Lung microvascular endothelial cell (primary cell): ENCODE data around the gene PCOLCE2. TPM values are rescaled to one million over a fixed set of nuclear protein-coding genes. Genes with fewer than 3 reads are reported as not detected.
"Not testable (repeated sequence)": the region's sequence is repeated elsewhere in the genome, so short reads cannot be mapped to it uniquely, and the experiment has no call there.

ENCODE experiments used
- DNase-seq, 2 donors: peaks; one replicate each; pipeline versions ENCODE4 v3.0.0 to v3.0.0-alpha.2; 2010; ENCODE audit warnings: low read depth in 2 of 2
- total RNA-seq: library from RNA; depleted of rRNA; stranded (reverse); fragments of >200 nt; gene quantifications from 2 replicates; pipeline ENCODE4 v1.2.1, GENCODE V29; 2014

The PCOLCE2 gene
- total RNA-seq, 1 donor from 2014 or later, result not detected

GRCh38 chr3:142902356-142902755 is 13.5 kb upstream of the PCOLCE2 start:
- DNase-seq, result no peak

DNA sequence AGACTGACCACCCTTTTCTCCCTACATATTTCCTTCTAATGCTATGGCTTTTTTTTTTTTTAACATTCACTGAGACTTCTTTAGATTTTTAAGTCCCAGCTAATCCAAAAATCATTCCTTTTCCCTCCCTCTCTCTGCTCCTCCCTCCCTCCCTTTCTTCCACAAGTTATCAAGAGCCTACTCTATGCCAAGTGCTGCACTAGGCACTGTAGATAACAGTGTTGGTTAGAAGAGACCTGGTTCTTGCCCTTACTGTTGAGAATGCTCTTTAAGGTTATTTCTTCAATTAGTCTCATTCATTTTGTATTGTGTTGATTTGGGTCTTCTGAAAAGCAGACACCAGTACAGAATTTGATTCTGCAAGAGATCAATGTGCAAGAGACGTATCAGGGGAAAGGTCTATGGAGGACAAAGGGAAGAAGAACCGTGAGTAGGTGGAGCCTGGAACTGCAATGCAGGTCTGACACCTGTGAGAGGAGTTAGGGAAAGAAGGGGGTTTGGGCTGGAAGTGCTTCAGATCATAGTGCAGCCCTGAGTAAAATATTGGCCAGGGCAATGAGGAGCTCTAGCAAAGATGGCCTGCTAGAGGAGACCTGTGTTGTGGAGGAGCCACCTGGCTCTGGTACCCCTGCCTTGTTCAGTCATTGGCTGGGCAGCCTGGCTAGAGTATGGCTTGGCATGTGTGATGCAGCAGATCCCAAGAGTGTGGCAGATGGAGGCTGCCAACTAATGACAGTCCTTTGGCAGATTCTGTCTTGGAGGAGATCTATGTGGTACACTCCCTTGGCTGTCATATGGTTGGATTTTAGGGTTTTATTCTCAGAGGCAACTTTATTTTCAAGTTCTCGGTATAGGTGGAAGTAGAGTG is 9.7 kb upstream of the PCOLCE2 start:
- no peak for DNase-seq

- DNase-seq, result peak in 1 of 2 donors; percentile 13
Observed at GRCh38 chr3:142897807-142898206, 8.9 kb upstream of the PCOLCE2 start.

- DNase-seq, result no peak
Observed at GRCh38 chr3:142896996-142897395, 8.1 kb upstream of the PCOLCE2 start.

- no peak for DNase-seq
Observed at GRCh38 chr3:142896201-142896755, 7.4 kb upstream of the PCOLCE2 start.

- no peak for DNase-seq
Observed at GRCh38 chr3:142894493-142894892, 5.6 kb upstream of the PCOLCE2 start.

DNA sequence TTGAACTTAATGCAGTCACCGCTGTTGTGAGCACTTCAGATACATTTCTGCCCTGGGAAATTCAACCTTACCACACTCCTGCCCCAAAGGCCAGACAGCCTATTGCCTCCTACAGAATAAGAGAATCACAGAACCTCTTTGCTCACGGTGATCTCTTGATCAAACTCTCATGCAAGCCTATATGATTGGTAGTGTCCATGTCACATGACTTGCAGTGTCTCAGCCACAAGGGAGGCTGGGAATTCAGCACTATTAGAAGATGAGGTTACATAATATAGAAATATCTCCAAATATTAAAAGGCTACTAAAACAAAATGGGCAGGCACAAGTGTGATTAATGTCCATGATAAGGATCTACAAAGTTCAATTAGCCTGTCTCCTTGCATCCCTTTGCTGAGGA is 3.8 kb upstream of the PCOLCE2 start:
- DNase-seq, result no peak

DNA sequence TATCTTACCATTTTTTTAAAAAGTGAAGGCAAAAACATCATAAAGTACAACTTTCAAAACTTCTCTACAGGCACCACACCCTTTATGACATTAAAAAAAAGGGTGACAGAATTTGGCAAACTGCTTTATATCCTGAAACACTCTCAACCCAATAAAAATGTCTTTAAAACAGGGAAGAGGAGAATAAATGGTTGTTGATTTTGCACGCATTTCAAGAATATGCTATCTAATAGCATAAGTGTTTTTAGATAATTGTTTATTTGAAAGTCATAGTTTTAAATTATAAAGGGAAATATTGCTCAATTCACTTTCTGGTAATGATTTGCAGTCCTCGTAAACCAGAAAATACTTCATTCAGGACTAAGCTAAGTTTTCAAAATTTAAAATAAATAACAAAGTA is 1.7 kb upstream of the PCOLCE2 start:
- no peak for DNase-seq

DNA sequence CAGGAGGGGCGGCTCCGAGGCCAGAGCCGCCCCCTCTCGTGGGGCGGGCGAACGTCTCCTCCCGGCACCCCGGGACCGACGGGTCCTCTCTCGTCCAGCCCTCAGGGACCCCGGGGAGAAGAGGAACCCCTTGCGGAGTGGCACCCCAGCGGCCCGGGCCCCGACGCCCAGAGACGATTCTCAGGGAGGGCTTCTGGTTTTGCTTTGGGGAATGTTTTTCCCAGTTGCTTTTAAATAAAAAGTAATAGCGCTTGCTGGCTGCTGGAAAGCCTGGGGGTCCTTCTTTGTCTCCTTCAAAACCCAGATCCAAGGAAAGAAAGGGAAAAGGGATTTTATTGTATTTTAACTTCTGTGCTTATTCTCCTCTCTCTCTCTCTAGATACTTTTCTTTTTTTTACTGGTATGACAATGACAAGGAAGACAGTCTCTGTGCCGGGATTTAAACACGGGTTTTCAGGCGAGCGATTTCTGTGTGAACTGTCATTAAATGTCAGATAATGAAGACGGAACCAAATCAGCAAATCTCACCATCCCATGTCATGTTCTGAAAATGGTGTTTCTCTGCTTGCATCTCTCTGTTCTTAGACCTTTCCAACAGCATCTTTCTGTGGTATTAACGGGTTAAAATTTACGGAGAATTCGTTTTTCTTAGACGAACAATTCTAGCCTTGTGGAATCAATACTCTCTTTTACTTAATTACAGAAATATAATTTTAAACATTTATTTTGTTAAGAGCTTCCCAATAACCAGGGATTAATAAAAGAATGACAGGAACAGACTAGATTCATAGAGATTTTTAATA is 530 bp upstream of the PCOLCE2 start:
- DNase-seq, result no peak

DNA sequence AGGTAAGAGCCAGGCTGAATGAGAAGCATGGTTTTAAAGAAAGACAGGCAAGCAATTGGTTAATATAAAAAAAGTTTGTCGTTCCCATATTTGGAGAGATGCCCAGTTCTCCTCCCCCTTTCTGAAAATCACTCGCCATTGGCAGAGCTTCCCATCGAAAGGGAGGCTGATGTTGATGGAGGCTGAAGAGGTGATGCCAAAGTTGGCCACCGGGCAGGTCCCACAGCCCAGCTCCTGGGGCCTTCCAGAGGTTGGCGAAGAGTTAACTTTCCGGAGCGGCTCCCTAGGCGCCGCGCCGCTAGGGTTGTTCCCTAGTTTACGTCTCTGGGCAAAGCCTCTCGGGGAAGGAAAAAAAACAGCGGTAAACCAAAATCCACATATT is 793 bp downstream of the PCOLCE2 start:
- DNase-seq, result peak in 1 of 2 donors; percentile 11

- DNase-seq, result no peak
Observed at GRCh38 chr3:142886940-142887339, 1.9 kb downstream of the PCOLCE2 start.

DNA sequence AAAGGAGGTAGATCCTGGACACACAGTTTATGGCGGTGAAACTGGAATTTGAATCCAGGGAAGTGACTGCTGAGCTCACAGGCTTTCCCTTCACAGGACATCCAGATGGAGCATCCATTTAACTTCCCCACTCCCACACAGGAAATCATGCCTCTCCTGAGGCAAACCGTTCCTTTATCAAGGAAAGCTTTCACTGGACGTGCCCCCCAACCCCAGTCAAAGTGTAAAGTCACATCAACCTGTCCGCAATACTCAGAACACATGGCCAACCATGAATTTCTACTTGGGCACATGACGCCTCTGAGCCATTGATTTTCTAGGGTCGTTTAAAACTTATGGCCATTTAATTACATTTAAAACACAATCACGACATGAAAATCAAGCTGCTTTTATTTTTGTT is 2.9 kb downstream of the PCOLCE2 start:
- no peak for DNase-seq

DNA sequence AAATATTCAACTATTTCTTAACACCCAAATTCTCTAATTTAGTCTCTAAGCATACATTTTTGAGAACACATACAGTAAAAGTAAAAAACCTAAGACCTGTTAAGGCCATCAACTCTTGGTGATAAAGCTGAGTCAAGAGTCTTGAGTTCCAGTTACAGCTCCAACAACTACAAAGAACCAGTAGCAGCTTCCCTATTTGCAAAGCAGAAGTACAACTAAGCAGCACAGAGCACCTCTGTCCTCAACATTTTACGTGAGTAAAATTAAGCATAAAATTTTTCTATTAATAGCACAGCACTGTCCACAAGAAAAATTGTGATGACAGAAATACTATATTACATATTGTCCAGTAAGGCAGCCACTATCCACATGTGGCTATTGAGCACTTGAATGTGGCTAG is 4.4 kb downstream of the PCOLCE2 start:
- no peak for DNase-seq

GRCh38 chr3:142883534-142883933 is 5.3 kb downstream of the PCOLCE2 start:
- not testable (repeated sequence) for DNase-seq

DNA sequence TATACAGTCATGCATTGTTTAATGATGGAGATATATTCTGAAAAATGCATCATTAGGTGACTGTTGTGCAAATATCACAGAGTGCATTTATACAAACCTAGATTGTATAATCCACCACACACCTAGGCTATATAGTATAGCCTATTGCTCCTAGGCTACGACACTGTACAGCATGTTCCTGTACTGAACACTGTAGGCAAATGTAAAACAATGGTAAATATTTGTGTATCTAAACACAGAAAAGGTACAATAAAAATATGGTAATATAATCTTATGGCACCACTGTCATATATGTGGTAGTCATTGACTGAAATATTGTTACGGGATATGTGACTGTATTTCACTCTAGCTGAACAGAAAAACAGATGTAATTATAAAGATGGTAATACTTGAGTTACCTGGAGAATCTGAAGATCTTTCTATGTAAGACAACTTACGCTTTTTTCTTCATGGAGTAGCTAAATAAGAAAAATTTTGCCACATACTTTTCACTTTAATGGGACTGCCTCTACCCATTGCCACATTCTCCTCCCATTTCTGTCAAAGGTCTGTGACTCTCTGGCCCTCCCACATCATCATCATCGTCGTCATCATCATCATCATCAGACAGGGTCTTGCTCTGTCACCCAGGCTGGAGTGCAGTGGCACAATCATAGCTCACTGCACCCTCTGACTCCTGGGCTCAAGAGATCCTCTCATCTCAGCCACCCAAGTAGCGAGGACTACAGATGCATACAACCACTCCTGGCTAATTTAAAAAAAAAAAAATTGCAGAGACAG is 7.2 kb downstream of the PCOLCE2 start:
- DNase-seq, result no peak

GRCh38 chr3:142878649-142879300 is 10.1 kb downstream of the PCOLCE2 start:
- DNase-seq, result no peak

DNA sequence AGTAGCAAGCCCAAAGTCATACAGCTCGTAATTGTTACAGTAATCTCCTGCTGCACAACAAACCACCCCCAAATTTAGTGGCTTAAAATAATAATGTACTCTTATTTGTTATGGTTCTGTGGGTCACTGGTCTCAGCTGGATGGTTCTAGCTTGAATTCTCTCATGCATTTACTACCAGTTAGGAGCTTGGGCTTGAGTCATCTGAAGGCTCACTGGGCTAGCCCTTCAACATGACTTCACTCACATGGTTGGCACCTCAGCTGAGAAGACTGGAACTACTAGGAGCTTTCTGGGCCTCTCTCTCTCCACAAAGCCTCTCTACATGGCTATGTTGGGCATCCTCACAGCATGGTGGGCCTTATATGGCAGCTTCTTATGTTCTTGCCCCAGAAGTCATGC is 12.5 kb downstream of the PCOLCE2 start:
- DNase-seq, result no peak

DNA sequence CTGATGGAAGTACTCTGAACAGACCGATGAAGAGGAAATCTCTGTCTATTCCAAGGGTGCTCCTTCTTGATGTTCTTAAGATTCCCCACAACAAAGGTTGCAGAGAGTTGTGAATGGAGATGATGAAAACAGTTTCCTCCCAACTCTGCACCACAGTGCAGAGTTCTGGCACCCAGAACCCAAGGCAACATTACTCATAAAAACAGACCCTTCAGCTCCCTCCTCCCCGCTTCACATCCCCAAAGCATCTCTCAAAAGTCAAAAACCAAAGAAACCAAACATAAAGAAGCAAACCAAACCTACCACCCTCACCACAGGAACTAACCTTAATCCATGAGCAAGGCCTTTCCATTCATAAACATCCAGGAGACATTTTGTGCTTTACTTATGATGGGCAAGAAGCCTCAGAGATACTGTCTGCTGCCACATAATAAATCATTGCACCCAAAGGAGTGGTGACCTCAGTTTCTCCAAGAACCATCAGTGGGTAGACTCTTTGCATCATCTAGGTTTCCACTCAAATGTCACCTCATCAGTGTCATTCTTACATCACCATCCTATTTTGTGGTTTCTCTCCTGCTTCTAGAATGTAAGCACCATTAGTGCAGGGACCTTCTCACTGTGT is 13.2 kb downstream of the PCOLCE2 start:
- no peak for DNase-seq

- DNase-seq, result no peak
Observed at GRCh38 chr3:142875099-142875498, 13.8 kb downstream of the PCOLCE2 start.

DNA sequence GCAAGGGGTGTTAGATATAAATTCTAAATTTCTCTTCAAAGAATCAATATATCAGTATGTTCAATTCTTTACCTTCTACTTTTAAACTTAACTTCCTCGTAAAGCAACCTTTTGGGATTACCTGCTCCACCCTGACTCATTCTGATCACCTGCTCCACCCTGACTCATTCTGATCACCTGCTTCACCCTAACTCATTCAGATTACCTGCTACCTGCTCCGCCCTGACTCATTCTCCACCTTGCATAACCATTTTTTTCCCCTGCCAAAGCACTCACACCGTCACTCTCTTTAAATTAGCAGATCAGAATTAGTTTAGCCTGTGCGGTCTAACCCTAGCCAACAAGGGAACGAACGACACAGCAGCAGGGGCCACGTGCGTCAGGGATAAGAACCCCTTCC is 20.5 kb downstream of the PCOLCE2 start:
- not testable (repeated sequence) for DNase-seq
